ENCODE results near the gene HOXD11. TPM values are rescaled to one million over a fixed set of nuclear protein-coding genes. Genes with fewer than 3 reads are reported as not detected.

The HOXD11 gene
- total and polyA plus RNA-seq, 2 donors (not counting 3 experiments of a cell fraction or from before 2014, with no cell fraction given), result not detected

- FAIRE-seq, result peak; percentile 67
- intact Hi-C loops (cut with micrococcal nuclease), result no loop called here
- peaks cover 54% of the 10 kb centered on the region for H3K79me2 ChIP-seq (ENCODE audit: control insufficient read depth, insufficient read depth, low read length)
- no peaks in the 10 kb centered on the region for H4K20me1 ChIP-seq (replicated peaks; ENCODE audit: control insufficient read depth, extremely low read depth, insufficient read depth, low read length)
- no peaks in the 10 kb centered on the region for H3K9me1 ChIP-seq (replicated peaks; ENCODE audit: control insufficient read depth, extremely low read depth, insufficient read depth, low read length)
- peaks cover 52% of the 10 kb centered on the region for H3K4me1 ChIP-seq (ENCODE audit: control insufficient read depth, extremely low read depth, insufficient read depth, low read length)
- H3K27me3 ChIP-seq (ENCODE audit: control insufficient read depth in 2 of 2, insufficient read depth in 2 of 2, low read length in 2 of 2), result no peaks in the 10 kb centered on the region
- DNase-seq (ENCODE audit: low read depth, low spot score), result peak; percentile 68
- no TSS peak for BruUV-seq (replicated peaks)
- H2AFZ ChIP-seq (ENCODE audit: low read depth, low read length), result no peak overlapping the region
- peak overlapping the region; percentile 99 for H3K4me2 ChIP-seq (ENCODE audit: insufficient read depth, low read length)
- ChIA-PET POLR2A (no interaction called here), CTCF (interaction anchor here (1.6 to 10.1 kb wide), 4 partner anchors 320 to 519 kb away, joined by 5 to 227 read pairs (median 78); no protein-coding TSS in a partner anchor)
- H3K4me3 ChIP-seq (replicated peaks in 1 of 3; ENCODE audit: insufficient read depth in 1 of 3, low read depth in 1 of 3, low read length in 3 of 3), result no peak overlapping the region
- dilution Hi-C loops (cut with MboI; ENCODE audit: extremely low pct_ligation_motif_present, low sequenced_read_pairs), result loop anchor here (25.0 kb wide), 1 partner anchor 502 kb away; no protein-coding TSS in a partner anchor
- peak overlapping the region; percentile 86 for H3K27ac ChIP-seq (ENCODE audit: insufficient read depth, low read depth, low read length)
- TF ChIP-seq MYC (IDR thresholded peaks at IDR 0.05; ENCODE audit: low read depth, low read length) (no peak), GATA2 (IDR thresholded peaks at IDR 0.05; ENCODE audit: insufficient read depth, insufficient read length, low read depth, low read length) (no peak), FOS (IDR thresholded peaks at IDR 0.05; ENCODE audit: borderline replicate concordance, insufficient read depth, low read length) (no peak), CTCF (IDR thresholded peaks at IDR 0.05; ENCODE audit: extremely low read depth in 1 of 2, insufficient read depth in 1 of 2, low read depth in 1 of 2, low read length in 2 of 2) (no peak), POLR2AphosphoS5 (IDR thresholded peaks at IDR 0.05; ENCODE audit: insufficient read depth, low read depth, low read length) (no peak), POLR2A (IDR thresholded peaks at IDR 0.05; ENCODE audit: low read depth, low read length) (no peak), MAX (IDR thresholded peaks at IDR 0.05; ENCODE audit: insufficient read depth, insufficient read length) (no peak), JUN (IDR thresholded peaks at IDR 0.05; ENCODE audit: borderline replicate concordance, insufficient read depth, insufficient read length, low read depth) (no peak), EZH2 (IDR thresholded peaks at IDR 0.05; ENCODE audit: borderline replicate concordance, low read depth, low read length, severe bottlenecking) (no peak)
- H3K9ac ChIP-seq (replicated peaks; ENCODE audit: extremely low read depth, insufficient read depth, low read length), result no peak overlapping the region
- H3K36me3 ChIP-seq (ENCODE audit: control insufficient read depth in 2 of 2, extremely low read depth in 1 of 2, insufficient read depth in 2 of 2, low read length in 2 of 2), result no peaks in the 10 kb centered on the region
- H3K9me3 ChIP-seq (replicated peaks; ENCODE audit: control insufficient read depth, insufficient read depth, low read length), result no peaks in the 10 kb centered on the region
Measured at GRCh38 chr2:176135035-176135440, 28.0 kb downstream of the HOXD11 start.

Measured in endothelial cell of umbilical vein (primary cell).